Activated CD4-positive, CD25-positive, alpha-beta regulatory T cell treated with anti-CD3 and anti-CD28 coated beads, Interleukin-2, amount 50 U/mL, for 72 hours (primary cell): Measurements from ENCODE around the gene MACROD2.

ENCODE experiments used
- DNase-seq: peaks from one replicate; pipeline ENCODE4 v3.0.0; 2021

Gene MACROD2

DNA sequence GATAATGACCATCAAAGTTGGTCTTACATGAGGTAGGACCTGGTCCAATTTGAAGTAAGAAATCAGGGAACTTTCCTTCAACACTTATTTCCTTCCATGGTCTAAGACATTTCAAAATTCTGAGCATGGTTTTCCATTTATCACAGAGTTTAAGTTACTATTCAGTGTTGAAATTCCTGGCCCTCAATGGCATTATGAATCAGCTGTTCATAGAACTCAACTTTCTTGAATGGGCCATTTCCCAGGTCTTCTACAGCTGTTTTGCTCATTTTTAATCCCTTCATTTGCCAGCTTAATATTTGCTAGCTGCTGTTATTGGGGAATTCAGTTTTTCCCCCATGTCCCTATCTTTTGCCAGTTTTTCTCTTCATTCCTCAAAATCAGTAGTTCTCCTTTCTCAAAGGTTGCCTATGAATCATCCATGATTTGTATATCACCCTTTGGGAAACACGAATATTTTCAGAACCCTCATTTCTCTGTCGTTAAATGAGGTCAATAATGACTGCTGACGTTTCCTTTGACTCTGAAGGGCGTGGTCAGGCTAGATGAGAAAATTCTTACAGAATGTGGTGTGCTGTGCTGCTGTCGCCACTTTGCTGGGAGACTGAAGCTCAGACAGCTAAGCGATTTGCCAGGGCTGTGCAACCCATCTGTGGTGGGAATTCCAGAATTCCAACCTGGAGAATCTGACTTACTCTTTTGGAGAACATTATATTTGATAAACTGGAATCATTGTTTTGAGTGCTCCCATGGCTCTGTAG is 558.6 kb downstream of the MACROD2 start:
- DNase-seq, result no peak

GRCh38 chr20:14555676-14556075 is 560.4 kb downstream of the MACROD2 start:
- DNase-seq, result no peak

- no peak for DNase-seq
Observed at GRCh38 chr20:14556206-14556605, 560.9 kb downstream of the MACROD2 start.

DNA sequence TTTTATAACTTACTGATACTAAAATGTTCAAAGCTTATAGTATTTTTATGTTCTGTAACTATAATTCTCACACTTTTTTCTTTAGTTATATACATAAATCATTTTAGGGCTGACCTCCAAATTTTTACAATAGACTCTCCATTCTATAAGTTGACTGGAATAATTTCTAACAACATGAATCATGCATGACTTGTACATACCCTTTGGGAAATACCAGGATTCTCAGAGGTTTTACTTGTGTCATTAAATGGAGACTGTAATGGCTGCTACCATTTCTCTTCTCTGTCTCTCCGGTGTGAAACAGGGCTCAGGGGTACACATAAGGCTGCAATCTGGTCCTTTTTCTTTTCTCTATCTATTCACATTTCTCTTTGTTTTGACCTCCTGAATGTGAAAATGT is 564.3 kb downstream of the MACROD2 start:
- no peak for DNase-seq

- no peak for DNase-seq
Observed at GRCh38 chr20:14561741-14562221, 566.5 kb downstream of the MACROD2 start.

GRCh38 chr20:14562981-14563380 is 567.7 kb downstream of the MACROD2 start:
- DNase-seq, result no peak

DNA sequence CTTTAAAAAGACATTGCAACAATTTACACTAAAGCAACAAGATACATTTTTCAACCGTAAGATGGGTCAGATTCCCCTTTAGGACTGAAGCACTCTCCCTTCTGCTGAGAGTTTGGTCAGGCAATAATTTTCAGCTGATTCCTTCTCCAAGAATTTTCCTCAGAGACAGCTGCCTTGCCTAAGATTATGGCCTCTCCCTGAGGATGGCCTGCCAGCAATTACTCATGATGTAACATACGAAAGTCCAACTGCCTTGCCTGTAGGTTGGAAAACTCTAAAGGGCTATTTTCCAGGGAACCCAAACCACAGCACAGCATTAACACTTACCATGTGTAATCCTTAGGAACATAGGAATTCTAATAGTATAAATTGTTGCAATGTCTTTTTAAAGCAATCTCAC is 571.2 kb downstream of the MACROD2 start:
- DNase-seq, result no peak

DNA sequence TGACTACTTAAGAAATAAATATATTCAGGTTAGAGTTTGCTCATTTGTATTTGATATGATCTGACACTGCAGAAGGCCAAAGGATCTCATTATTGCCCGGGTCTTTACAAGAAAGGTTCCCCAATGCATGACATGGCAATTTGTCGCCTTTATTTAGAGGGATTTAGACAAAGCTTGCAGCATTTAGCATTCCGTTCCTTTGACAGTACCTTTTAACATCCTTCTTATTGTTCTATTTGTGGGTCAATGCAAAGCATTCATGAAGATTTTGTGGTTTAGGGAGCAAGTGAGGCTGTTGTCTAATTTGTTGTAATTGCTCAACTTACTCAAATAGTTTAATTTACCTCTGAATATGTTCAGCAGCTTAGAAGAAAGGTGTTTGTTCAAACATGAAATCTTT is 572.9 kb downstream of the MACROD2 start:
- DNase-seq, result no peak

DNA sequence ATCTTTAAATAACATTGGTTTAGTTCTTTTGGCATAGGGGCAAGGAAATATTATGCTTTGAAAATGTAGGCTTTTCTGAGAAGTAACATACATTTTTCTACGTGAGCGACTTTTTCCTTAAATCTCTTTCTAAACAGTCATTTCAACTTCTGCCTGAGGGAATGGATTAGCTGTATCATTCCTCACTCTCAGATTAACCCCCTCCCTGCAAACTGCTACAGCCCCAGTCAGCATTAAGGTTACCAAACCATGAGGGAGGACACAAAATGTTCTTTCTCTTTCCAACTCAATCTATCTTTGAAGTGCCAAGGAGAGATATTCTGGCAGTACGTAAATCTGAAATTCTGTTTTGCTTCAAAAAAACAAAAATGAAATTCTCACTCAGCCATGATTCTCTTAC is 573.4 kb downstream of the MACROD2 start:
- DNase-seq, result no peak

DNA sequence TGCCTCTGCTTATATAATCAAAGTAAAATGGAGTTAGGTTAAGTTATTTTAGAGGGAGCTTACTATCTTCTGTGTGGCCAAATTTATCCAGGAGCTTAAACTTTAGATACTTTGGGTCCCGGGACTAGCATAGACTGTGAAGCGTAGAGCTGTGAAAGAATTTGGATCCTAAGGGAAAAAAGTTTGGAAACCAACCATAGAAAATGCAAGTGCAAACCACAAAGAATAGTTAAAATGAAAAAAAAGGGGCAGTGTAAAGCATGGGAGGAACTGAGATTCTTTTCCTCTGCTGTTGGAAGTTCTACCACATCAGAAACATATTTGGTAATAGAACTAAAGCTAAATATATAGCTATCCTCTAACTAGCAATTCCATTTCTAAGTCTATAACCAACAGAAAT is 574.3 kb downstream of the MACROD2 start:
- no peak for DNase-seq

GRCh38 chr20:14570811-14571210 is 575.5 kb downstream of the MACROD2 start:
- no peak for DNase-seq

- DNase-seq, result no peak
Observed at GRCh38 chr20:14573676-14574075, 578.4 kb downstream of the MACROD2 start.

- DNase-seq, result no peak
Observed at GRCh38 chr20:14576196-14576877, 581.0 kb downstream of the MACROD2 start.

DNA sequence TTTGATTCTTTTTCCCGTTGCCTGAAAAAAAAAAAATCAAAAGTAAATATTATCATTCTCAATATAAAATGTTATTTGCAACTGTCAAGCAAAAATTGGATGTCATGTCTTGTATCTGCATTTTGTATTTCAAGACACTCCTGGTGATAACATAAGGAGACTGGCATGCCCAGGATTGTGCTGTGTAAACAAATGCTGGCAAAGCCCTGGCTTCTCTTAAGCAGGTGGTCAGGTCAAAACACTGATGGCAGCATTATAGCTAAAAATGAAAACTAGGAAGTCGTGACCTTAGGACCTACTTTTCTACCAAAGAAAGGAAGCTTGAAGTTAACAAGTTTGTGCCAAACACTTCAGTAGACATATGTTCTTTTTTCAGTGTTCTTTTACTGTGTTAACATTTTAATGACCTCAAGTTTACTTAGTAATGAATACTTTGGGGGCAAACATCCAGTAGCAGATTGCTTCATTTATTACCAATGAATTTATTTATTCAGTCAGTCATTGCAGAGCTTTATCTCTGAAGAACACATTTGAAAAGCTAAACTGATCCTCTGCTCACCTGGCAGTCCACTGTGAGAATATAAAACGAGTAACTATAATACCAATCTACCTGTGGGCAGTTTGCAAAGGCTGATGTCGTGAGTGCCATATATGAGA is 585.2 kb downstream of the MACROD2 start:
- DNase-seq, result no peak

GRCh38 chr20:14581731-14582130 is 586.4 kb downstream of the MACROD2 start:
- DNase-seq, result no peak

GRCh38 chr20:14582855-14583254 is 587.5 kb downstream of the MACROD2 start:
- no peak for DNase-seq

DNA sequence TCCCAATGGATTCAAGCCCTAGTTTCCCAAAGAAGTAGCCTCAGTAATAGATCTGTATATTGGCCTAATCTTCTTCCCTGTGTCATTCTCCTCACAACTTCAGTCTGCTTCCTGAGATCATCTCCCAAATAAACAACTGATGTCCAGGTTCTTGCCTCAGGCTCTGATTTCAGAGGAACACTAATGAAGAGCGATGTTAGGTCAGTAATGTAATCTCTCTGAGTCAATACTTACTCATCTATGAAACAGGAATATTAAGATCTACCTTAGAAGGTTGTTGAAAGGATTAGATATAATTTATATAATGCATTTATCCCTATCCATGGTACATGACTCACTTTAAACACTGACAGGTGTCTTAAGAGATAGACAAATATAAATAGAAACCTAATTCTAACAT is 588.1 kb downstream of the MACROD2 start:
- DNase-seq, result no peak

DNA sequence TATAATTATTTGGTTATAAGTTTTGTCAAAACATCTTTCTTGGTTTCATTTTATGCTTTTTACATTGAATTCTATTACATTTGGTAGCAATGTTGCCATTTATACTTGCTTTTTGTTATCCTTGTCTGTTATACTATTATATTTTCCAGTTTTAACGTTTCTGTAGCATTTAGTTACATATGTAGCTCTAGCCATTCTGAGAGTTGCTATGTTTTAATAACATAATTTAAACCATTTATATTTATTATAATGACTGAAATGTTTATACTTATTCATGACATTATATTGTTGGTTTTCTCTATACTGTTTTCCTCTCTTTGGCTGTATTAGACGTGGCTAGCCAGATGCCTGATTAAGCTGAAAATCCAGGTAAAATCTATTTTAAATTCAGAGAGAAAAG is 594.1 kb downstream of the MACROD2 start:
- DNase-seq, result no peak

DNA sequence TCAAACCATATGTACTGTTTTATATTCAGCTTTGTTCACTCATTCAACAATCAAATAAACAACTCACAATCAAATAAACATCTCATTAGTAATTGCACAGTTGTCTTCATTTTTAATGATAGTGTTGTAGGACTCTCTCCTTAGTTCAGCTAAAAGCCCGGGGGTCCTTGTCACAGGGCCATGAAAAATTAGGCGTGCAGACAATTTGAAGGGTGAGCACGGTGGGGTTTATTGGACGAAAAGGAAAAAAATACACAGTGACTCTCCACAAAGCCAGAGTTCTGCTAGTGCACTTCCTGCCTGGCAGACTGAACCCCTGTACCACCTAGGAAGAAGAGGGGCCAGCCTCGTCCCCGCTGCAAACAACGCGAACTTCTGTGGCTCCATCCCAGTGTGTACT is 599.7 kb downstream of the MACROD2 start:
- DNase-seq, result no peak

DNA sequence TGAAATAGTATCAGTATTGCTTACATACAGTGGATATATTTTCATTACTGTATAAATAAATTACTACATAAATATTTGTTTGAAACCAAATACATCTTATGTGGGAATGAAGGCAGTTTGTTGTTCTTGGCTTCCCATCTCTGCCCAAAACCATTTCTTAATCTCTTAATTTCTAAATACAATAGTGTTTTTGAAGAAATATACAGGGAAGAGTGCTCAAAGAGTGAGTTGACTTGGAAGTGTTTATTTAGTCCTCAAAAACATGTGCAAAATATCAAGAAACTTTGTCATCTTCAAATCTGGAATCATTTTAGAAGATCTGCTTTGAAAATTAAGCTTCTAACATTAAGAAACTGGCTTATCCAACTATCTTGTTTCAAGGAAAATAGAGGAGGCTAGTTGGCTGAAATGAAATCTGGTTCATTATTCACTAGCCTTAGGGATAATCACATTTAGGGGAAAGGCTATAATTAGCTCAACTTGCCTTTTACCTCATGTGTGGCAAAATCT is 601.9 kb downstream of the MACROD2 start:
- no peak for DNase-seq

DNA sequence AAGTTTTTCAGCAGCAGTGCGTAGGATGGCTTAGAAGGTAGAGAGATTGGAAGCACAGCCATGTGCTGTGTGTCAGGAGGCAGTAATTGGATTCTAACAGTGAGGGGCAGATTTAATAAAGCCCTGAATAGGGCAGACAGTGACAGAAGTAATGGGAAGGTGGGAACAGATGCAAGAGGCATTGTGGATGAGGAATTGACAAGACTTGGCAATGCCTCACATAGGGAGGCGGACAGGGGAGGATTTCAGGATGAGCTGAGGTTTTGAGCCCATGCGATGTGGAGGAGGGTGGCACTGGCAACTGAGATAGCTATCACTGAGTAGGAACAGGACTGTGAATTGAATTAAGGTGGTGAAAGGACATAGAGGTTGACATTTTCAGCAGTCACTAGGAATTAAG is 604.3 kb downstream of the MACROD2 start:
- no peak for DNase-seq

- no peak for DNase-seq
Observed at GRCh38 chr20:14600527-14600926, 605.2 kb downstream of the MACROD2 start.

- no peak for DNase-seq
Observed at GRCh38 chr20:14604143-14604542, 608.8 kb downstream of the MACROD2 start.
